H1 (cell line): ENCODE results near the gene FIZ1. TPM values are rescaled to one million over a fixed set of nuclear protein-coding genes. Genes with fewer than 3 reads are reported as not detected.

Experiments
- BCL11A ChIP-seq, 2 experiments: IDR thresholded peaks; one replicate each; pipeline ENCODE4 v1.6.1; 2011; ENCODE audit warnings: low read depth in 2 of 2, low read length in 2 of 2, mild to moderate bottlenecking in 2 of 2
- CEBPB ChIP-seq: IDR thresholded peaks from 2 replicates; pipeline ENCODE4 v1.6.1; 2012; ENCODE audit warnings: low read depth, low read length
- CHD1 ChIP-seq: IDR thresholded peaks from 2 replicates; pipeline ENCODE4 v1.6.1; 2012; ENCODE audit warnings: low read depth, low read length, improper control_type of control experiment
- CHD7 ChIP-seq: fragments of 300-600 bp; sonication (generic); IDR thresholded peaks from 2 replicates; pipeline ENCODE4 v1.7.1; 2012; ENCODE audit warnings: low read length, moderate library complexity, mild to moderate bottlenecking, inconsistent platforms; ENCODE audit not compliant: insufficient replicate concordance
- GABPA ChIP-seq: IDR thresholded peaks from 2 replicates; pipeline ENCODE4 v1.6.1; 2011; ENCODE audit warnings: mild to moderate bottlenecking, low read length, moderate library complexity, borderline replicate concordance; ENCODE audit not compliant: insufficient read depth
- JUND ChIP-seq: IDR thresholded peaks from 2 replicates; pipeline ENCODE4 v1.6.1; 2011; ENCODE audit warnings: mild to moderate bottlenecking, improper control_type of control experiment, low read length
- MAX ChIP-seq: IDR thresholded peaks from 2 replicates; pipeline ENCODE4 v1.6.1; 2012; ENCODE audit warnings: inconsistent platforms
- SP2 ChIP-seq: IDR thresholded peaks from 2 replicates; pipeline ENCODE4 v1.6.1; 2012; ENCODE audit warnings: mild to moderate bottlenecking, low read length, inconsistent platforms
- TEAD4 ChIP-seq: IDR thresholded peaks from 2 replicates; pipeline ENCODE4 v1.6.1; 2012; ENCODE audit warnings: low read depth, low read length, inconsistent platforms, mixed read lengths
- ZNF274 ChIP-seq: IDR thresholded peaks from 2 replicates; pipeline ENCODE4 v1.7.0; 2012; ENCODE audit warnings: low read length, borderline replicate concordance; ENCODE audit errors: extremely low read depth
- polyA plus RNA-seq, 7 experiments: library from polyadenylated mRNA; depleted of rRNA in 3 of 7; stranded (reverse) in 5 of 7; unstranded in 2 of 7; fragments of >200 nt in 5 of 7; fragments of 200-250 nt in 2 of 7; gene quantifications; 1 replicate in 5 of 7; 2 replicates in 1 of 7; 4 replicates in 1 of 7; pipeline versions ENCODE4 v1.2.1 to v1.2.3, GENCODE V29; 2011 to 2013; ENCODE audit warnings: missing spikeins in 2 of 7, mixed read lengths in 2 of 7
- total RNA-seq: library from RNA; stranded (reverse); fragmentation: NEBNext Ultra II Directional; extraction: Animal tissue kit (Norgen Biotek cat#: 25700); gene quantifications from 2 replicates; pipeline ENCODE4 v1.2.1, GENCODE V29; 2021

The FIZ1 gene
- total and polyA plus RNA-seq, 2 of the 8 experiments (the other 6 are each of a cell fraction or from before 2014, with no cell fraction given) = 9.1 to 18.5 TPM

DNA sequence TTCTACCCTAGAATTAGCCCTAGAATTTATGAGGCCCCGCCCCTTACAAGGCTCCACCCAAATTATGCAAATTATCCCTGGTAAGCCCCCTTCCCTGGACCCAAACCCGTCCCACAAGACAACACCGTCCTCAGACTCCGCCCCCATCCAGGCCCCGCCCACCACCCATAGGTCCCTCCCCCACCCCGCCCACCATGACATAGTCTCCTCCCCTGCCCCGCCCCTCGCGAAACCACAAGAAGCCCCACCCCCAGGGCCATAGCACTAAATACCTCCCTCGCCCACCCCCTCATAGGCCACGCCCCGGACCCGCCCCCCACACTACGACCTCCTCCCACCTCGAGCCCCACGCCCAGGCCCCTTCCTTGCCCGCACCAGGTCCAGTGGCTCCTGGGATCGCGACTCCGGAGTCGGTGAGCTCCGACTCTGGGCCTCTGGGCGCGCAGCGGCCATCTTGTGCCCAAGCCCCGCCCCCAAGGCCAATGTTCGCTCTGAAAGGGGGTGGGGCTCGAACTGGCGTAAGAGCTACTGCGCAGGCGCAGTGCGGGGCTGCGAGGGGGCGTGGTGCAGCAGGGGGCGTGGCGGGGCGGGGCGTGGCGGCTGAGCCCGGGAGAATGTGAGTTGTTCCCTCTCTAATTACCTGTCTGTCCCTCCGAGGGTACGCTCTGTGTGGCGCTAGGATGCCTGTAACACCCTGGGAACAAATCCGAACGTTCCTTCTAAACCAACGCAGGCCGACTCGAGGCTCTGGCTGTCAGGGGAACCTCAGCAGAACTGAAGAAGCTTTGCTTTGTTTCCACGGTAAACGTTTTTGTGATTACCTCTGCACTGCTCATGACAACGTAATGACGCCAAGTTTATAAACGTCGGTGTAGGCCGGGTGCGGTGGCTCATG lies 25.0 kb upstream of the FIZ1 start, which contains the start of gene ZNF784 (continued):
- TF ChIP-seq CHD7 = no peak
- TF ChIP-seq ZNF274 = no peak
- TF ChIP-seq TEAD4 = no peak
- no peak for TF ChIP-seq CEBPB
- no peak for TF ChIP-seq MAX
- TF ChIP-seq SP2 = no peak
- no peak for TF ChIP-seq BCL11A (IDR thresholded peaks at IDR 0.05; ENCODE audit: low read depth in 2 of 2, low read length in 2 of 2)
- TF ChIP-seq CHD1 = no peak
- TF ChIP-seq JUND = no peak
- TF ChIP-seq GABPA = no peak
